GM10248 (cell line): ENCODE results near the gene FBXL2.

ENCODE experiments used
- CTCF ChIA-PET: fragments of 300-600 bp; sonication (Branson Sonifier 250); formaldehyde crosslinking; extraction: SDS; loops from one replicate; lab custom pipeline; 2021; ENCODE audit warnings: antibody characterized with exemption; lab: Yijun Ruan, JAX
- POLR2A ChIA-PET: fragments of 350-650 bp; sonication (Branson Sonifier 250); formaldehyde crosslinking; extraction: SDS; loops from one replicate; lab custom pipeline; 2020; ENCODE audit warnings: antibody characterized with exemption; lab: Yijun Ruan, JAX
- DNase-seq: peaks from one replicate; pipeline ENCODE4 v3.0.0; 2012; ENCODE audit errors: extremely low spot score
- CTCF ChIP-seq: IDR thresholded peaks from 2 replicates; pipeline ENCODE4 v1.5.1; 2012; ENCODE audit warnings: mild to moderate bottlenecking, low read depth; ENCODE audit errors: extremely low read depth, missing control alignments, control extremely low read depth

The FBXL2 gene

GRCh38 chr3:33373082-33373437, 95.8 kb downstream of the FBXL2 start:
- TF ChIP-seq CTCF, result no peak
- ChIA-PET CTCF (interaction anchor here (0.6 to 3.3 kb wide), 47 partner anchors 9 to 521 kb away, joined by 3 to 108 read pairs (median 4); partner anchors contain the start of genes CCR4 and PDCD6IP), POLR2A (no interaction called here)
- no peak for DNase-seq

- DNase-seq, result no peak
- ChIA-PET CTCF (interaction anchor here (1.6 to 3.5 kb wide), 2 partner anchors 9 to 246 kb away, joined by 4 to 15 read pairs; no protein-coding TSS in a partner anchor), POLR2A (no interaction called here)
- TF ChIP-seq CTCF, result peak; percentile 33
Observed at GRCh38 chr3:33377489-33377888, 100.2 kb downstream of the FBXL2 start.

- CTCF ChIA-PET, result interaction anchor here (1.4 to 3.5 kb wide), 3 partner anchors 9 to 247 kb away, joined by 4 to 15 read pairs (median 4); no protein-coding TSS in a partner anchor
Observed at GRCh38 chr3:33377931-33378330, 100.7 kb downstream of the FBXL2 start.

GRCh38 chr3:33380653-33381052, 103.4 kb downstream of the FBXL2 start:
- CTCF ChIA-PET, result interaction anchor here (1.0 kb wide), 1 partner anchor 15 kb away, joined by 4 read pairs; no protein-coding TSS in a partner anchor
- POLR2A ChIA-PET, result no interaction called here
- no peak for TF ChIP-seq CTCF
- DNase-seq, result no peak

More at GRCh38 chr3:33377931-33378330, 100.7 kb downstream of the FBXL2 start:
- DNase-seq, result no peak
- no peak for TF ChIP-seq CTCF
- POLR2A ChIA-PET, result no interaction called here

- ChIA-PET POLR2A (no interaction called here), CTCF (interaction anchor here (1.5 to 5.7 kb wide), 4 partner anchors 11 to 436 kb away, joined by 3 to 39 read pairs (median 8); no protein-coding TSS in a partner anchor)
- no peak for DNase-seq
- TF ChIP-seq CTCF, result no peak
Observed at GRCh38 chr3:33383951-33384350, 106.7 kb downstream of the FBXL2 start.

- CTCF ChIA-PET, result interaction anchor here (1.5 to 5.7 kb wide), 5 partner anchors 10 to 254 kb away, joined by 4 to 39 read pairs (median 11); no protein-coding TSS in a partner anchor
- POLR2A ChIA-PET, result no interaction called here
- no peak for TF ChIP-seq CTCF
- no peak for DNase-seq
Observed at GRCh38 chr3:33385423-33385822, 108.2 kb downstream of the FBXL2 start.
